ENCODE measurements around the gene LRRC55. TPM values are rescaled to one million over a fixed set of nuclear protein-coding genes. Genes with fewer than 3 reads are reported as not detected.

LRRC55 gene, protein sequence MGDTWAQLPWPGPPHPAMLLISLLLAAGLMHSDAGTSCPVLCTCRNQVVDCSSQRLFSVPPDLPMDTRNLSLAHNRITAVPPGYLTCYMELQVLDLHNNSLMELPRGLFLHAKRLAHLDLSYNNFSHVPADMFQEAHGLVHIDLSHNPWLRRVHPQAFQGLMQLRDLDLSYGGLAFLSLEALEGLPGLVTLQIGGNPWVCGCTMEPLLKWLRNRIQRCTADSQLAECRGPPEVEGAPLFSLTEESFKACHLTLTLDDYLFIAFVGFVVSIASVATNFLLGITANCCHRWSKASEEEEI
- 0.02 TPM in 1 of 5 replicates, not detected in the others for total RNA-seq (2022; extraction: Qiagen RNA extraction; ENCODE audit: low read depth)

DNA sequence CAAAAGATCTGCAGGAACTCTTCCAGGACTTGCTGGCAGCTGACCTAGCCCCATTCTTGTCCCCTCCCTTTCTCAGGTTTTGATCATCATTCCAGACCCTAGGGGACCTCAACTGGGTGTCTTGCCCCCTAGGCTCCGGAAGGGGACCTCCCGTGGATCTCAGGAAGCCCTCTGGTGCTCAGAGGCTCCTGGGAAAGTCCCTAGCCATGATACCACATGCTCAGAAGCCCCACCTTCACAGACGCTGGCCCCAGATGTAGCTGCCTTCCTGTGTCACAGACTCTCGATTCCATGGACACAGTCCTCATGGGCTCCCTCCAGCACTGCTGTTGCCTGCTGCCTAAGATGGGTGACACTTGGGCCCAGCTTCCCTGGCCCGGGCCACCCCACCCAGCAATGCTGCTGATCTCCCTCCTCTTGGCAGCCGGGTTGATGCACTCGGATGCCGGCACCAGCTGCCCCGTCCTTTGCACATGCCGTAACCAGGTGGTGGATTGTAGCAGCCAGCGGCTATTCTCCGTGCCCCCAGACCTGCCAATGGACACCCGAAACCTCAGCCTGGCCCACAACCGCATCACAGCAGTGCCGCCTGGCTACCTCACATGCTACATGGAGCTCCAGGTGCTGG is at the start of gene LRRC55:
Gene LRRC55, plus strand, starts transcription at position 276 of the 628 bp plus-strand sequence. Its CDS starts 70 bp downstream, at position 346.

DNA sequence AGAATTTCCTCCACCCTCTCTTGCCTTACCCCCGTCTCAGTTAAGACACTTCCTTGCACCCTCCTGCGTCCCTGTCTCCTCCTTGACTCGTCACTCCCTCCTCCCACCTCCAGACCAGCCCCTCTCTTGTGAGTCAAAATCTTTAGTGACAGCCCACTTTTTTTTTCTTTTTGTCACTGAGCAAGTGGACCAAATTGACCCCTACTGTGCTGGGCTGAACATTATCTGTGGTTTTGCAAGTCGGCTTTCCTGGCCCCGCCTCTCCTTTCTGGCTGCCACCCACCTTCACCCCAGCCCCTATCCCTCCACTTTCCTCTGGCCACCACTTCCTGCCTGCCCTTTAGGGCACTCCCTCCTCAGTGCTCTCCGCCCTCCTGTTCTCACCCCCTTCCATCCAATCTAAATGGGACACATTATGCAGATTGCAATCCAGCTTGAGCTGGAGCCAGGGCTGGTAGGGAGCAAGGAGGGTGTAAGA is 55.5 kb downstream of the LRRC55 start, which contains the start of gene APLNR:
Gene APLNR, minus strand, starts transcription at position 47 of the 478 bp plus-strand sequence. CDS start 246 bp downstream, outside the sequence.

Other genes starting within 250 kb of the LRRC55 start
- not detected in 5 replicates for gene OR5AK2, start 193.0 kb upstream of the LRRC55 start, total RNA-seq (2022; extraction: Qiagen RNA extraction; ENCODE audit: low read depth)
- 0.06 to 0.20 TPM (median 0.11 TPM) in 5 replicates for gene APLNR, start 55.3 kb downstream of the LRRC55 start, total RNA-seq (2022; extraction: Qiagen RNA extraction; ENCODE audit: low read depth)
- 76.9 to 95.8 TPM (median 85.7 TPM) in 5 replicates for gene TNKS1BP1, start 143.0 kb downstream of the LRRC55 start, total RNA-seq (2022; extraction: Qiagen RNA extraction; ENCODE audit: low read depth)
- gene SSRP1, start 153.9 kb downstream of the LRRC55 start, total RNA-seq (2022; extraction: Qiagen RNA extraction; ENCODE audit: low read depth): 227 to 261 TPM (median 240 TPM) in 5 replicates
- gene P2RX3, start 156.4 kb downstream of the LRRC55 start, total RNA-seq (2022; extraction: Qiagen RNA extraction; ENCODE audit: low read depth): 0.09 to 0.40 TPM (median 0.21 TPM) in 5 replicates
- not detected in 5 replicates for gene PRG3, start 199.2 kb downstream of the LRRC55 start, total RNA-seq (2022; extraction: Qiagen RNA extraction; ENCODE audit: low read depth)
- not detected in 5 replicates for gene PRG2, start 208.7 kb downstream of the LRRC55 start, total RNA-seq (2022; extraction: Qiagen RNA extraction; ENCODE audit: low read depth)
- gene SLC43A3, start 245.2 kb downstream of the LRRC55 start, total RNA-seq (2022; extraction: Qiagen RNA extraction; ENCODE audit: low read depth): 0.44 to 0.86 TPM (median 0.61 TPM) in 5 replicates

Data from A549 treated with DMSO at 1 μM for 4 hours (cell line).